Measurements from ENCODE around the gene EDIL3.
"Not testable (repeated sequence)": the region's sequence is repeated elsewhere in the genome, so short reads cannot be mapped to it uniquely, and the experiment has no call there.

The EDIL3 gene

DNA sequence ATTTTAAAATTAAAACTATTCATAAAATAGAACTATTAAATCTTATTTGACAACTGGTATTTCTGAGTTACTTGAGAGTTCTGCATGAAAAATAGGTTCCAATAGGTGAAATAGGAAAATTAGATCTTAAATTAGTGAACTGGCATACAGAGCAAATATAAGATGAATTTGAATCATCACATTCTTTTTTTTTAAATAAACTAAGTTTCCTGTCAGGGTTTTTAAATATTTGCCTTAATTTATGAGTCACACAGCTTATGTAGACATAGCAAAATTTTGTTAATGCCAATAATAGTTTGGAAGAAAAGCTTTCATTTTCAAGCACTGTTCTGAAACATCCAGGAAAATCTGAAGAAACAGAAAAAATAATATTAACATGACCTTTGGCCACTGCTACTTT is 352.4 kb downstream of the EDIL3 start:
- no peak overlapping the region for H3K56ac ChIP-seq (ENCODE audit: low read length)
- H3K79me1 ChIP-seq (ENCODE audit: low read length), result no peaks in the 10 kb centered on the region
- H3K4me1 ChIP-seq (ENCODE audit: control insufficient read depth, low read depth, low read length), result no peaks in the 10 kb centered on the region
- no peak overlapping the region for H4K8ac ChIP-seq (ENCODE audit: low read depth, low read length)
- no peak overlapping the region for H3K27ac ChIP-seq (ENCODE audit: low read depth, low read length)
- H2AK5ac ChIP-seq (ENCODE audit: low read length), result no peak overlapping the region
- H2BK5ac ChIP-seq (ENCODE audit: low read length), result no peak overlapping the region
- no peak overlapping the region for H3K23ac ChIP-seq (ENCODE audit: low read length)
- no peaks in the 10 kb centered on the region for H3K79me2 ChIP-seq (ENCODE audit: control insufficient read depth, insufficient read depth, low read length)
- no peak for DNase-seq
- H3K9ac ChIP-seq (ENCODE audit: low read length), result no peak overlapping the region
- H2BK120ac ChIP-seq (ENCODE audit: low read depth, low read length), result no peak overlapping the region
- no peaks in the 10 kb centered on the region for H3K36me3 ChIP-seq (ENCODE audit: control insufficient read depth, insufficient read depth, low read length)
- H3K4me2 ChIP-seq (ENCODE audit: low read length), result no peak overlapping the region
- no peak overlapping the region for H3K4me3 ChIP-seq (ENCODE audit: low read length)
- H3K18ac ChIP-seq (ENCODE audit: low read length), result no peak overlapping the region
- no peak overlapping the region for H3K4ac ChIP-seq (ENCODE audit: low read depth, low read length)
- no peak overlapping the region for H2BK15ac ChIP-seq (replicated peaks; ENCODE audit: low read depth)
- H3K27me3 ChIP-seq (ENCODE audit: insufficient read depth, low read length, poor library complexity), result no peaks in the 10 kb centered on the region
- H4K5ac ChIP-seq (ENCODE audit: low read length), result no peak overlapping the region

DNA sequence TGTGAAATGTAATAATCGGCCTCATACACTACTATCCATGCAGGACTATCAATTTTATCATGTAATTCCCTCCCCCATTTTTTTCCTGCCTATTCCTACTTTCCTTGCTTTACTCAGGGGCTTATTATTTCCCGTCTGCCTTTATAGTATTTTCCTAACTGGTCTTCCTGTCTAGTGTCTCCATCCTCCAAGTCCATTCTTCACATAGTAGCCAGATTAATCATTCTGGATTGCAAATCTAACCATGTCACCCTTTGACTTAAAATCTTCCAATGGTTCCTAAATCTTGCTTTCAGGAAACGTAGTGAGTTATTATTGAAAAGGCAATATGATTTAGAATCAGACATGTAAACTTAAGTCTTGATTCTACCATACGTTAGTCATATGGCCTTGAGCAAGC is 356.6 kb downstream of the EDIL3 start:
- H4K5ac ChIP-seq (ENCODE audit: low read length), result no peak overlapping the region
- H3K4me2 ChIP-seq (ENCODE audit: low read length), result no peak overlapping the region
- H3K18ac ChIP-seq (ENCODE audit: low read length), result no peak overlapping the region
- H4K8ac ChIP-seq (ENCODE audit: low read depth, low read length), result no peak overlapping the region
- H3K79me1 ChIP-seq (ENCODE audit: low read length), result no peaks in the 10 kb centered on the region
- no peak for DNase-seq
- no peak overlapping the region for H2BK15ac ChIP-seq (replicated peaks; ENCODE audit: low read depth)
- H2BK120ac ChIP-seq (ENCODE audit: low read depth, low read length), result no peak overlapping the region
- no peaks in the 10 kb centered on the region for H3K27me3 ChIP-seq (ENCODE audit: insufficient read depth, low read length, poor library complexity)
- no peak overlapping the region for H2BK5ac ChIP-seq (ENCODE audit: low read length)
- no peaks in the 10 kb centered on the region for H3K4me1 ChIP-seq (ENCODE audit: control insufficient read depth, low read depth, low read length)
- H3K27ac ChIP-seq (ENCODE audit: low read depth, low read length), result no peak overlapping the region
- H3K23ac ChIP-seq (ENCODE audit: low read length), result no peak overlapping the region
- no peak overlapping the region for H3K9ac ChIP-seq (ENCODE audit: low read length)
- H3K4me3 ChIP-seq (ENCODE audit: low read length), result no peak overlapping the region
- no CpG with 5 or more reads among the region's 4 CpGs for WGBS (ENCODE audit: extremely low coverage, insufficient coverage, low lambda C conversion rate)
- H2AK5ac ChIP-seq (ENCODE audit: low read length), result no peak overlapping the region
- H3K36me3 ChIP-seq (ENCODE audit: control insufficient read depth, insufficient read depth, low read length), result no peaks in the 10 kb centered on the region
- H3K79me2 ChIP-seq (ENCODE audit: control insufficient read depth, insufficient read depth, low read length), result no peaks in the 10 kb centered on the region
- no peak overlapping the region for H3K4ac ChIP-seq (ENCODE audit: low read depth, low read length)
- H3K56ac ChIP-seq (ENCODE audit: low read length), result no peak overlapping the region

DNA sequence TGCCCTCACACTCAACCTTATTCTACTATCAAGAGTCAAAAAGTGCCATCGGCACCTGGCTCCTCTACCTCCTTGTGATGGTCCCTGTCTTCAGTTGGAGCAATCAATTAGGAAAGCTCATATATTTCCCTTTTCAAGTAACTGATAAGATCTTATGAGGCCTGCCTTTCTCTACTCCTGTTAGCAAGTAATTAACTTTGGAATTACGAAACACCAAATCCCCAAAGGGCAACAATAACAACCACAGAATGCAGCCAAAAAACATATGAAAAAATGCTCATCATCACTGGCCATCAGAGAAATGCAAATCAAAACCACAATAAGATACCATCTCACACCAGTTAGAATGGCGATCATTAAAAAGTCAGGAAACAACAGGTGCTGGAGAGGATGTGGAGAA is 366.2 kb downstream of the EDIL3 start:
- H3K4me2 ChIP-seq (ENCODE audit: low read length); H2BK120ac ChIP-seq (ENCODE audit: low read depth, low read length); H3K23ac ChIP-seq (ENCODE audit: low read length); H3K4me1 ChIP-seq (ENCODE audit: control insufficient read depth, low read depth, low read length); H2BK5ac ChIP-seq (ENCODE audit: low read length); H3K27ac ChIP-seq (ENCODE audit: low read depth, low read length); H3K56ac ChIP-seq (ENCODE audit: low read length); H4K8ac ChIP-seq (ENCODE audit: low read depth, low read length); H3K4me3 ChIP-seq (ENCODE audit: low read length); H3K18ac ChIP-seq (ENCODE audit: low read length); H4K5ac ChIP-seq (ENCODE audit: low read length); H3K79me2 ChIP-seq (ENCODE audit: control insufficient read depth, insufficient read depth, low read length); H3K27me3 ChIP-seq (ENCODE audit: insufficient read depth, low read length, poor library complexity); H2AK5ac ChIP-seq (ENCODE audit: low read length); H3K9ac ChIP-seq (ENCODE audit: low read length); H2BK15ac ChIP-seq (replicated peaks; ENCODE audit: low read depth); H3K4ac ChIP-seq (ENCODE audit: low read depth, low read length); H3K79me1 ChIP-seq (ENCODE audit: low read length); H3K36me3 ChIP-seq (ENCODE audit: control insufficient read depth, insufficient read depth, low read length); DNase-seq: not testable (repeated sequence)
- no CpG with 5 or more reads among the region's 3 CpGs for WGBS (ENCODE audit: extremely low coverage, insufficient coverage, low lambda C conversion rate)

DNA sequence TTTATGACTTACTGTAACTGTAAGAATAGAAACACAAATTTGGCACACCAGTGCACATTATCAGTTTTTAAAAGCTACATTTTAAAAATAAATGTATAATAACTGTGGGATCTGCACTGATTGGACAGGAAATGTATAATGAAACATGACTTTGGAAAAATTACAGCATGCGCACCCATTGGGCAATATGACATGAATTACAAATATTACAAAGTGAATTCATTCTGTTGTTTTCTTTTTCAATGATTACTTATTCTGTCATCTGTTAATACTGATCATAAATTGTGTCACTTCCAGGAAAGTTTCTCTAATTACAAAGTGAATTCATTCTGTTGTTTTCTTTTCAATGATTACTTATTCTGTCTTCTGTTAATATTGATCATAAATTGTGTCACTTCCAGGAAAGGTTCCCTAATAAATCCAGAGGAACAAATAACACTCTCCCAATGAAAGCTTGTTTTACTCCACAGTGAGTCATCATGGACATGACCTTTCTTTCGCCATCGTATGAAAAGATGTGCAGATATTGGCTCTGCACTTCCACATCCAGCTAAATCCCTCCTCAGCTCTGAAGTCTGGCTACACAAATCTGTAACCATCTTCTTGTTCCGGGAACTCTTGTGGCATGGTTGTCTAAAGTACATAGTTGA is 367.0 kb downstream of the EDIL3 start:
- Histone ChIP-seq H3K27ac (ENCODE audit: low read depth, low read length) (no peak overlapping the region), H3K4me1 (ENCODE audit: control insufficient read depth, low read depth, low read length) (no peaks in the 10 kb centered on the region), H2BK120ac (ENCODE audit: low read depth, low read length) (no peak overlapping the region), H3K4me2 (ENCODE audit: low read length) (no peak overlapping the region), H3K9ac (ENCODE audit: low read length) (no peak overlapping the region), H3K56ac (ENCODE audit: low read length) (no peak overlapping the region), H3K23ac (ENCODE audit: low read length) (no peak overlapping the region), H3K27me3 (ENCODE audit: insufficient read depth, low read length, poor library complexity) (no peaks in the 10 kb centered on the region), H3K79me2 (ENCODE audit: control insufficient read depth, insufficient read depth, low read length) (no peaks in the 10 kb centered on the region), H2AK5ac (ENCODE audit: low read length) (no peak overlapping the region), H3K4ac (ENCODE audit: low read depth, low read length) (no peak overlapping the region), H2BK15ac (replicated peaks; ENCODE audit: low read depth) (no peak overlapping the region), H3K4me3 (ENCODE audit: low read length) (no peak overlapping the region), H3K36me3 (ENCODE audit: control insufficient read depth, insufficient read depth, low read length) (no peaks in the 10 kb centered on the region), H4K5ac (ENCODE audit: low read length) (no peak overlapping the region), H3K18ac (ENCODE audit: low read length) (no peak overlapping the region), H4K8ac (ENCODE audit: low read depth, low read length) (no peak overlapping the region), H3K79me1 (ENCODE audit: low read length) (no peaks in the 10 kb centered on the region), H2BK5ac (ENCODE audit: low read length) (no peak overlapping the region)
- no peak for DNase-seq
- WGBS (ENCODE audit: extremely low coverage, insufficient coverage, low lambda C conversion rate), result no CpG with 5 or more reads among the region's 4 CpGs

DNA sequence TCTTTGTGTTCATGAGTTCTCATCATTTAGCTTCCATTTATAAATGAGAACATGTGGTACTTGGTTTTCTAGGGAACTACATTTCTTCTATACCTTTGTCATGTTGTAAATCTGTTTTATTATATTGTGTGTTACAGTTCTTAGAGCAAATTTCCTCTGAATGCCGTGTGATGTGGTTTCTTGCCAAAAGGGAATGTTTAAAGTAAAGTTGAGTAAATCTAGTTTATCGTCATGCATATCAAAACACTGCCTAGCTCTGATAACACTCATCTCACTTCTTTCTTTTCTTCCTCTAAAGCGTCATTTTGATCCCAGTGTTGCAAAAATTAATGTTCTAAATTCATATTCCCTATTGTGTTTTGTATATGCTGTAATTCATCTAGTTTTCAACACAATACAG is 368.6 kb downstream of the EDIL3 start:
- Histone ChIP-seq H2BK5ac (ENCODE audit: low read length) (no peak overlapping the region), H3K56ac (ENCODE audit: low read length) (no peak overlapping the region), H4K5ac (ENCODE audit: low read length) (no peak overlapping the region)

DNA sequence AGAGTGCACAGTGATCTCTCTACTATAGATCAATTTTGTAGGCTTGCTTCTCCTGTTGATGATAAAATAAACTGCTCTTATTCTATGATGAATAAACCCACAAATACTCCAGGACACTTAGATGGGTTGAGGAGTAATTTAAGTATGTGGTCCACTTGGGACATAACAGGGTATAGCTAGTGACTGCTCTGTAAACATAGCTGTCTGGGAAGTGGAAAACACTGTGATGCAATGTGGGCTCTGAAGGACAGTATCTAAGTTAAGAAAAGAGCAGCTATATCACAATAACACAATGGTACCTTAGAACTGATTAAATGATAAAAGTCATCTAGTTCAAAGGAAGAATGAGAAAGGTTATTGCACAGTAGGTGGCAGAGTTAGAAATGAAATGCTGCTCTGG is 369.7 kb downstream of the EDIL3 start:
- Histone ChIP-seq H3K4me1 (ENCODE audit: control insufficient read depth, low read depth, low read length) (no peaks in the 10 kb centered on the region), H4K5ac (ENCODE audit: low read length) (no peak overlapping the region), H3K79me1 (ENCODE audit: low read length) (no peaks in the 10 kb centered on the region), H3K4ac (ENCODE audit: low read depth, low read length) (no peak overlapping the region), H3K23ac (ENCODE audit: low read length) (no peak overlapping the region), H3K27me3 (ENCODE audit: insufficient read depth, low read length, poor library complexity) (no peaks in the 10 kb centered on the region), H3K36me3 (ENCODE audit: control insufficient read depth, insufficient read depth, low read length) (no peaks in the 10 kb centered on the region), H3K27ac (ENCODE audit: low read depth, low read length) (no peak overlapping the region), H2BK5ac (ENCODE audit: low read length) (no peak overlapping the region), H3K56ac (ENCODE audit: low read length) (no peak overlapping the region), H3K18ac (ENCODE audit: low read length) (no peak overlapping the region), H2AK5ac (ENCODE audit: low read length) (no peak overlapping the region), H3K9ac (ENCODE audit: low read length) (no peak overlapping the region), H2BK15ac (replicated peaks; ENCODE audit: low read depth) (no peak overlapping the region), H3K4me3 (ENCODE audit: low read length) (no peak overlapping the region), H4K8ac (ENCODE audit: low read depth, low read length) (no peak overlapping the region), H3K4me2 (ENCODE audit: low read length) (no peak overlapping the region), H2BK120ac (ENCODE audit: low read depth, low read length) (no peak overlapping the region), H3K79me2 (ENCODE audit: control insufficient read depth, insufficient read depth, low read length) (no peaks in the 10 kb centered on the region)
- no peak for DNase-seq

More for the DNA sequence above, 368.6 kb downstream of the EDIL3 start:
- no peak overlapping the region for H2BK120ac ChIP-seq (ENCODE audit: low read depth, low read length)
- DNase-seq, result no peak
- no peak overlapping the region for H3K23ac ChIP-seq (ENCODE audit: low read length)
- no peak overlapping the region for H2BK15ac ChIP-seq (replicated peaks; ENCODE audit: low read depth)
- H3K27ac ChIP-seq (ENCODE audit: low read depth, low read length), result no peak overlapping the region
- H3K4me2 ChIP-seq (ENCODE audit: low read length), result no peak overlapping the region
- no peak overlapping the region for H4K8ac ChIP-seq (ENCODE audit: low read depth, low read length)
- no peaks in the 10 kb centered on the region for H3K79me1 ChIP-seq (ENCODE audit: low read length)
- H3K4me1 ChIP-seq (ENCODE audit: control insufficient read depth, low read depth, low read length), result no peaks in the 10 kb centered on the region
- no peaks in the 10 kb centered on the region for H3K36me3 ChIP-seq (ENCODE audit: control insufficient read depth, insufficient read depth, low read length)
- H3K18ac ChIP-seq (ENCODE audit: low read length), result no peak overlapping the region
- no peaks in the 10 kb centered on the region for H3K27me3 ChIP-seq (ENCODE audit: insufficient read depth, low read length, poor library complexity)
- no peak overlapping the region for H3K9ac ChIP-seq (ENCODE audit: low read length)
- WGBS (ENCODE audit: extremely low coverage, insufficient coverage, low lambda C conversion rate), result no CpG with 5 or more reads among the region's 3 CpGs
- H3K4me3 ChIP-seq (ENCODE audit: low read length), result no peak overlapping the region
- H3K4ac ChIP-seq (ENCODE audit: low read depth, low read length), result no peak overlapping the region
- H2AK5ac ChIP-seq (ENCODE audit: low read length), result no peak overlapping the region
- H3K79me2 ChIP-seq (ENCODE audit: control insufficient read depth, insufficient read depth, low read length), result no peaks in the 10 kb centered on the region

All from mesendoderm (in vitro differentiated cells).